NCI-H2196 (cell line): ENCODE data around the gene FOXC1.

Source experiments
- DNase-seq: peaks from one replicate; lab custom pipeline; 2025; ENCODE audit not compliant: unreplicated experiment; lab: John Stamatoyannopoulos, UW

The FOXC1 gene

GRCh38 chr6:1640476-1640875 is 30.8 kb downstream of the FOXC1 start:
- DNase-seq, result no peak

DNA sequence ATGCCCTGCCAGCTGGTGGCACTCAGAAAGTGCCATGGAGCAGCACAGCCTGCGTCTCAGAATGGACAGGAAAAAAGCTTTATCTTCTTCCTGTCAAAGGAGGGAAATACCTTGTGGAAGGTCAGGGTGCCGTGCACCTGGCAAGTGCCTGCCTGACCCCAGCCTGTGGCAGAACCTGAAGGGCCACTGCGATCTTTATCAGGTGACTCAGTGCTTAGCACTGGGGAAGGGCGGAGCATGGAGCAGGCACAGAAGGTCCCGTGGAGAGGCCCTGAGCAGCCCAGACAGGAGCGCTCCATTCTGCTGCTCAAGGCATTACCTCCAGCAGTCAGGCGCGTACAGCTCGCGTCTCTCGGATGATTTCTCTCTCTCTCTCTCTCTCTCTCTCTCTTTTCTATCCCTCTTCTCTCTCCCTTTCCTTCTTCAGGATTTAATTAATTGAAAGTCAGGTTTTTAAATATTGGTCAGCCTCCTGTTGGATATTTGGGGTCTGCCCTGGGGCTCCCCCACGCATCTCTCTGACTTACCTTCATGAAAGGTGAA is 31.7 kb downstream of the FOXC1 start:
- DNase-seq, result no peak

DNA sequence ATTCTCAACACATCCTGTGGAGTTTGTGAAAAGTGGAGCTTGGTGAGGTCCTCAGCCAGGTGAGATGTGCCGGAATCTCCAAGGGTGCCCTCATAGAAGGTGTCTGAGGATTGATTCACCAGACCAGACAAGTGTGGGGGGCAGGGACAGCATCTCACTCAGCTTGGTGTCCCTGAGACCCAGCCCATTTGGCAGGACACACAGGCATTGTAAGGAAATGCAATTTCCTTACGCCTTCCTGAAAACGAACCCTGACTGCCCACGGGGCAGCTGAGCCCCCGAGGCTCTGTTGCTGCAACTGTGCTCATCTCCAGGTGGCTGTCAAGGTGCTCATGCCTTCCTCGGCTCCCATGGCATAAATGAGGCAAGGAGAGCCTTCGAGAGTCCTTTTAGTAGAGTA is 33.4 kb downstream of the FOXC1 start:
- no peak for DNase-seq

- DNase-seq, result no peak
Measured at GRCh38 chr6:1643830-1644445, 34.2 kb downstream of the FOXC1 start.

DNA sequence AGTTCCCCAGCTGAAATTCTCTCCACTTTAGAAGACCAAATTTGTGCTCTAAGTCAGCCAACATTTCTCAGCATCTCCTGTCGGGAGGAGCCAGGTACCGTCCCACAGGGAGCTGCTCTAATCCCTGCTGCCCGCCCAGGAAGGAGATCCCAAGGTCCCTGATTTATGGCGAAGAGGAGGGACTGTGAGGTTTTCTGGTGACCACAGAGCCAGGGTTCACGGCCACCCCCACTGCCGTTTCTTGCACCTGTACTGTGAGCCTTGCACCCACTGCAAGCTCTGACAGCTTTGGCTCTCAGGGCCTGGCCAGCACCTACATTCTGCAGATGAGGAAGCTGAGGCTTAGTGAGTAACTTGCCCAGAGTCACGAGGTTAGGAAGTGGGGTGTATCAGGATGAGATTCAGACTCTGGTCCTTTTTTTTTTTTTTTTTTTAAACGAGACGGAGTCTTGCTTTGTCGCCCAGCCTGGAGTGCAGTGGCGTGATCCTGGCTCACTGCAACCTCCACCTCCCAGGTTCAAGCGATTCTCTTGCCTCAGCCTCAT is 34.9 kb downstream of the FOXC1 start:
- no peak for DNase-seq

DNA sequence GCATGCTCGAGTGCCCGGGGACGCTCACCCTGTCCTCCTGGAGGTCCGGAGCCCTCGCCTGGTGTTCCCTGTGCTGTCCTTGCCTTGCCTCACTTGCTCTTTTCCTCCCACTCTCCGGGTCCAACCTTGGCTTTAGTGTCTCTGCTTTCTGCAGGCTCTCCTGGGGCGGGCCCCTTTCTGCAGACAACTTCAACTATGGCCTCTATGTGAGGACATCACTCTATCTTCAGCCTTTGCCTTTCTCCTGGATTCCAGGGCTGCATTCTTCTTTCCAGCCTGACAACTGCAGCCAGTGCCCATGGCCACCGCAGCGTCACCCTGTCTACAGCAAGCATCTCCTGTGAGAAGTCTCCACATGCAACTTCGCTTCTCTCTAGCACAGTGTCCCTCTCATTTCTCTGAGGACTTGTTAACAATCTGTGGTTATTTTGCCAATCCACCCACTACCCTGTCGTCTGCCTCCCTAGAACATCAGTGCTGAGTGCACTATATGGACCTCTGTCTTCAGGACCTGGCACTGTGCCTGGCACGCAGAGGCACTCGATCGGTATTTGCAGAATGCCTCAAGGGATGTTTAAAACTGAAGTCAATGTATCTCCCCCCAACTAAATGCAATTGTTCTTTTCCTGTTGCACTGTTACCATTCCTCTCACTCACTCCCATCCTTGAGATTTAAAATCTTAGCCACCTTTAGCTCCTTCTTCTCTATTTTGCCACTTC is 35.9 kb downstream of the FOXC1 start:
- DNase-seq, result no peak

GRCh38 chr6:1651362-1651761 is 41.6 kb downstream of the FOXC1 start:
- no peak for DNase-seq

GRCh38 chr6:1652842-1653241 is 43.1 kb downstream of the FOXC1 start:
- DNase-seq, result no peak

DNA sequence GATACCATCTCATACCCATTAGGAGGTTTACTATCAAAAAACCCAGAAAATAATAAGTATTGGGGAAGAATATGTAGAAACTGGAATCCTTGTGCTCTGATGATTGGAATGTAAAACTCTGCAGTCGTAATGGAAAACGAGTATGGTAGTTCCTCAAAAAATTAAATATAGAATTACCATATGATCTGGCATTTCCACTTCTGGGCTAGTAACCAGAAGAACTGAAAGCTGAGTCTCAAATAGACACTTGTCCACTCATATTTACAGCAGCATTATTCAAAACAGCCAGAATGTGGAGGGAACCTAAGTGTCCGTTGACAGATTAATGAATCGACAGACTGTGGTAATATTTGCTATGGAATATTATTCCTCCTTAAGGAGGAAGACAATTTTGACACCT is 44.3 kb downstream of the FOXC1 start:
- no peak for DNase-seq

GRCh38 chr6:1657116-1657770 is 47.5 kb downstream of the FOXC1 start:
- no peak for DNase-seq

DNA sequence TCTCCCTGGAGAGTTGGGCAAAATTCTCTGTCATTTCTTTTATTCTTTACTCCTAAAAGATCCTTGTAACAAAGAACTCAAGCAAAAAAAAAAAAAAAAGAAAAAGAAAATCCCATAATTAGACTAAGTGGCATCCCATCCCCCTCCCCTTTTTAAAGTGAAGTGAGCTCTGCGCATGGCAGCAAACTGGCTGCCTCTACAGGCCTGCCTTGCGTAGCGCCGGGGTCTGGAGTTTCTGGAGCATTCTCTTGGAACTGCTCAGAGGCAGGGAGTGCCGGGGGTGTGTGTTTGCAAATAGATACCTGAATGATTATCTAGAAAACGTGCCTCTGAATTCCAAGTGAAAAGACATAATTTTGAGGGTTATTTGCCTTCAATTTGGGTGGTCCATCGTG is 48.1 kb downstream of the FOXC1 start:
- no peak for DNase-seq

DNA sequence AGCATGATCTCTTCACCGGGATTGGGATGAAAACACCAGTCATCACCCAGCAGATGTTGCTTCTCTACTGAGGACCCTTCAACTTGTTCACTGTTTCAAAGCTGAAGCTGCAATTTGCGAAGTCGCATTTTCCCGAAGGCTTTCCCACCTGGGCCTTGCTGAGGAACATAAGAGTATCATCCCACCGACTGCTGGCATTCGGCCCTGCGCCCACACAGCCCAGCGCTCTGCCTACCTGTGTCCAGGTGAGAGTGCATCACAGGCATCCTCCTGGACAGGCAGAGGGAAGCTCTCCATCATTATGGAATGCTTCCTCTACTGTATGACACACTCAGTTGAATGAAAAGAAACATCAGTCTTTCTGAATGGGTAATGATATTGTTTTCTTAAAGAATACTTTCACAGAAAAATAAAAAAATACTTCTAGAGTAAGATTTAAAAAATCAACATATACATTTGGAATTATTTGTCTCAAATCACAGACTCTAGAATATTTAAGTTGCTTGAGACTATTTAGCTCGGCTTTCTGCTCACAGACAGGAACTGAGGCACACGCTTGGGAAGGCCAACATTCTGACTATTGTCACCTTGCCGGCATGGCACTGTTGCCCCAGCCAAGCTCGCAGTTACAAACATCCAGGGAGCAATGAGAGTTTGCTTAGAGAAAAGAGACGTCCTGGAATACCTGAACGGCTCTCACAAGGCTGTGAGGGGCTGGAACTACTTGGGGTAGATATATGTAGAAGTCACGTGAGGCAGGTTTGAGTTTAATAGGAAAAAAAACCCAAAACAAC is 48.7 kb downstream of the FOXC1 start:
- DNase-seq, result no peak

GRCh38 chr6:1659816-1660215 is 50.1 kb downstream of the FOXC1 start:
- DNase-seq, result no peak

DNA sequence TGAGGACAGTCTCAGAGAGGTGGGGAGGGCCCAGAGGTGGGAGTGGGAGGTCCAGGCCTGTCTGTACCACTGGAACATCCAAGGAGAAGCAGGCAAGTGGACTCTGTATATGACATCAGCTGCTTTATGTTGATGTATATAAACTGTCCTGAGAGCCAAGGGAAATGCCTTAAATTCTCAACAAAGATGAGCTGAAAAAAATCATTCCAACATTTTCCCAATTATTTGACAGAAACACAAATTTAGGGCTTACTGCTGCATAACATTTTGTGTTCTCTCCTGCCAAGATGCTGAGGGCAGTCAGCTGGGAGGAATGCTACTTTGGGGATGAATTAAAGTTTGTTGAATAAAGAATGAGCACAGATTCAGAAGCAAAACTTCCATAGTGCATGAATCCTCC is 52.8 kb downstream of the FOXC1 start:
- no peak for DNase-seq
